RWPE1 (cell line): ENCODE measurements around the gene SLC39A3.

Source experiments
- CTCF ChIA-PET: fragments of 350-600 bp; sonication (Branson Sonifier 250); formaldehyde crosslinking; extraction: SDS; loops from one replicate; lab custom pipeline; 2021; lab: Yijun Ruan, JAX
- POLR2A ChIA-PET: fragments of 400-600 bp; formaldehyde crosslinking; extraction: SDS; loops from one replicate; lab custom pipeline; 2020; ENCODE audit warnings: antibody characterized with exemption; ENCODE audit not compliant: low non-redundant PET; lab: Yijun Ruan, JAX
- DNase-seq: peaks from one replicate; pipeline ENCODE4 v3.0.0; 2012; ENCODE audit warnings: low spot score
- H3K27ac ChIP-seq: fragments of 450-650 bp; 2 replicates; pipeline ENCODE4 v1.5.1; 2017
- TF ChIP-seq, protein P1 (sequence below): fragments of 450-650 bp; conservative IDR thresholded peaks from 2 replicates; pipeline ENCODE4 v1.5.1; 2017; ENCODE audit warnings: low read depth, mild to moderate bottlenecking

Gene SLC39A3

DNA sequence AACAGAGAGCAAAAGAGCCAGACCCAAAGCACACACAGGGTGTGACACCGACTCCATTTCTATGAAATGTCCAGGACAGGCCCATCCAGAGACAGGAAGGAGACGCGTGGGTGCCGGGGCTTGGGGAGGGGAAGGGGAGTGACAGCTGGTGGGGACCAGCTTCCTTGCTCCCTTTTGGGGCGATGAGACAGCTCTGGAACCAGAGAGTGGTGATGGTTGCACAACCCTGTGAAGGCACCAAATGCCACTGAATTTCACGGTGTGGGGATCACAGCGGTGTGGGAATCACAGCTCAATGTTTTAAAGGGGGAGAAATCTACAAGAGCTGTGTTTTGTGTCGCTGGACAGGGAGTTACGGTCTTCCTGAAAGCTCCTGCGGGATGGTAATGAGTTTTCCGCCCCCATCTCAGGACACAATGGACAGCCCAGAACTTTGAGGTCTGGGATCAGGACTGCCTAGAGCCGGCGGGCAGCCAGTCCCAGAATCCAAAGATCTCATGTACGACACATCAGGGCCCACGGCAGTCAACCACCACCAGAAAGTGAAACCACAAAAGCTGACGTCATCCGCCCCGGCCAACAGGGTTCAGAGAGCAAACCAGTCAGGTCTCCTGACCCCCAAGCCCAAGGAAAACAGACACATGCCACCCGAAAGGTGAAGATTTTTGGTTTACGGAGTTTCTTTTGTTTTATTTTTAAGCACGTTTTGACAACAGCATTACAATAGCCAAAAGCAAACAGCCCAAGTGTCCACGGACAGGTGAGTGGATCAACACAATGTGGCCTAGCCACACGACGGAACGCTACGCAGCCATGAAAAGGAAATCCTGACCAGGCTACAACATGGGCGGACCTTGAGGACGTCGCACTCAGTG, 36.0 kb upstream of the SLC39A3 start:
- DNase-seq: no peak
- POLR2A ChIA-PET: no interaction called here
- H3K27ac ChIP-seq: peak overlapping the region; percentile 6
- TF ChIP-seq, protein P1, sequence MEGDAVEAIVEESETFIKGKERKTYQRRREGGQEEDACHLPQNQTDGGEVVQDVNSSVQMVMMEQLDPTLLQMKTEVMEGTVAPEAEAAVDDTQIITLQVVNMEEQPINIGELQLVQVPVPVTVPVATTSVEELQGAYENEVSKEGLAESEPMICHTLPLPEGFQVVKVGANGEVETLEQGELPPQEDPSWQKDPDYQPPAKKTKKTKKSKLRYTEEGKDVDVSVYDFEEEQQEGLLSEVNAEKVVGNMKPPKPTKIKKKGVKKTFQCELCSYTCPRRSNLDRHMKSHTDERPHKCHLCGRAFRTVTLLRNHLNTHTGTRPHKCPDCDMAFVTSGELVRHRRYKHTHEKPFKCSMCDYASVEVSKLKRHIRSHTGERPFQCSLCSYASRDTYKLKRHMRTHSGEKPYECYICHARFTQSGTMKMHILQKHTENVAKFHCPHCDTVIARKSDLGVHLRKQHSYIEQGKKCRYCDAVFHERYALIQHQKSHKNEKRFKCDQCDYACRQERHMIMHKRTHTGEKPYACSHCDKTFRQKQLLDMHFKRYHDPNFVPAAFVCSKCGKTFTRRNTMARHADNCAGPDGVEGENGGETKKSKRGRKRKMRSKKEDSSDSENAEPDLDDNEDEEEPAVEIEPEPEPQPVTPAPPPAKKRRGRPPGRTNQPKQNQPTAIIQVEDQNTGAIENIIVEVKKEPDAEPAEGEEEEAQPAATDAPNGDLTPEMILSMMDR: no peak
- CTCF ChIA-PET: interaction anchor here (0.6 to 0.7 kb wide), 3 partner anchors 36 to 128 kb away, joined by 3 to 4 read pairs (median 3); no protein-coding TSS in a partner anchor

DNA sequence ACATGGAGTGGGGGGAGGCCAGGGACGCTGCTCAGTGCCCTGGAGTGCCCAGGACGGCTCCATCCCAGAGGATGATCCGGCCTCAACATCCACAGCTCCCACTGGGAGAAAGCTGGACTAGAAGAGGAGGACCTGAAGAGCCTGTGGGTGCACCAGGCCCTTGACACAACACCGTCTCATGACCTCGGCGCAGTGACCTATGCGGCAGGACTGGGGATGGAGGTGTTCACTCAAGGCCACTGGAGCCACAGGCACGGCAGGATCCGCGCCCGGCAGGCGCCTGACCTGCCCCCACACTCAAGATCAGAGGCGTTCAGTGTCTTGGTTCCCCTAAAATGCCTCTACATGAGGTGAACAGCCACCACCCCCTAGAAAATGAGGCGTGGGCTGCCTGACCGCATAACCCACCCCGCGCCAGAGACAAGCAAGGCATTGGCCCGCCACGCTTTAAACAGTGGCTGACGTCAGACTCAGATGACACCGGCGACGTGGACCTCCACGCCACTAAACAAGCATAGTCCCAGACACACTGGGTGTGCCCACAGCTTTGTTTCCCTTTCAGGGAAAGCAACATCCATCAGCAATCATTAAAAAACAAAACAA, 35.2 kb upstream of the SLC39A3 start:
- peak overlapping the region; percentile 6 for H3K27ac ChIP-seq
- DNase-seq: no peak
- ChIA-PET POLR2A (no interaction called here), CTCF (interaction anchor here (0.6 to 0.7 kb wide), 3 partner anchors 35 to 436 kb away, joined by 3 to 4 read pairs (median 4); no protein-coding TSS in a partner anchor)
- TF ChIP-seq, protein P1: no peak

DNA sequence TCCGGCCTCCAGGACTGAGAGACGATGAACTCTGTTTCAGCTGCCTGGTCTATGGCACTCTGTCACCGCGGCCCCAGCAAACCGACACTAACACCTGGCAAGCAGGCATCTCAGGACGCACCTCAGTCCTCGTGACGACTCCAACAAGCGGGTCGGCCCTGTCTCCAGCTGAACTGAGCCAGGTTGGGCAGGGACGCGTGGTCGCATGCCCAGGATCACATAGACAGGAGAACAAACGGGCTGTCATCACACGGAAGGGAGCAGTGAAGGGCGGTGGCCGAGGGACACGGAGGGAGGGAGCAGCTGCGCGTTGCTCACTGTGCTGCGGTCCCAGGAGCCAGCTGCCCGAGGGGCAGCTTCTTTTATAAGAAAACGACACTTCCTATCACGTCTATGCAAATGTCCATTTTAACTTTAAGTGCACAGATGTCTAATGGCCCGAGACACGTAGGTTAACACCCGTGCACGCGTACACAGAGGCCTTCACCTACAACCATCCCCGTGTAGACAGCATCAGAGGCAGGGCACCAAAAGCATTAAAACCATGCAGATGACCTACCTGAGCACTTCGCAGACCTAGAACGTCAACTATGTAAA, 34.4 kb upstream of the SLC39A3 start:
- TF ChIP-seq, protein P1: no peak
- CTCF ChIA-PET: interaction anchor here (0.7 kb wide), 1 partner anchor 435 kb away, joined by 4 read pairs; no protein-coding TSS in a partner anchor
- POLR2A ChIA-PET: no interaction called here
- H3K27ac ChIP-seq: no peak overlapping the region
- DNase-seq: no peak

DNA sequence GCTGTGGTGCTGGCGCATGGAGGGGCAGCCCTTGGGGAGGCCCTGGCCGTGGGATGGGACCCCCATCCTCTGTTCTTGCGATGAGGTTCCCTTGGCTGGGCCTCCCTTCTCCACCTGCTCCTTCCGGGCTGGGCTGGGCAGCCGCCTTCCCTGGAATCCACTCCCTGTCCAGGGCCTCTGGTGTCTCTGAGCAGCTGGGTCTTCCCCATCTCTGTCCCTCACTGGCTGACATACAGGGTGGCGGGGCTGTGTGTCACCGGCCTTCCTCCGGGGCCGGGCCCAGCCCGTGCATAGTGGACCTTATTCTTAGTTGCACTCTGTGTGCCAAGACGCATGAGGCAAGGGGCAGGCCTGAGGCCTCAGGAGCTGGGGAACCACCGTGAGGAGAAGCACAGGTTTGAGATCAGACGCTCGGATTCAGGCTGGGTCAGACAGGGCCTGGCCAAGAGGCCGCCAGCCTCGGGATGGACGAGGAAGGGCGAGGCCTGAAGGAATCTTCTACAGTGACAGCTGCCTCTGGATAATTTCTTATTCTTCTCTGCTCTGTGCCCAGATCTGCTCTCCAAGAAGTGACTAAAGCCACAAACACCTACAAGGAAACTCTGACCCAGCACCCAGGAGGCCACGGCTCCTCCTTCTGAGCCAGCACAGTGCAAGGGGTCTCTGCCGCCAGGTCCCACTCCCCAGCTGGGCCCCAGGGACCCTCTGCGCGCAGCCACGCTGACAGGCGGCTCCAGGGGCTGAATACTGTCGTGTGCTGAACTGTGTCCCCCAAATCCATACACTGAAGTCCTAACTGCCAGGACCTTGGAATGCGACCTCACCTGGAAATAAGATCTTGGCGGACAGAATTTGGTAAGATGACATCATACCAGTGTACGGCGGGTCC, 32.2 kb upstream of the SLC39A3 start:
- CTCF ChIA-PET: no interaction called here
- TF ChIP-seq, protein P1: no peak

DNA sequence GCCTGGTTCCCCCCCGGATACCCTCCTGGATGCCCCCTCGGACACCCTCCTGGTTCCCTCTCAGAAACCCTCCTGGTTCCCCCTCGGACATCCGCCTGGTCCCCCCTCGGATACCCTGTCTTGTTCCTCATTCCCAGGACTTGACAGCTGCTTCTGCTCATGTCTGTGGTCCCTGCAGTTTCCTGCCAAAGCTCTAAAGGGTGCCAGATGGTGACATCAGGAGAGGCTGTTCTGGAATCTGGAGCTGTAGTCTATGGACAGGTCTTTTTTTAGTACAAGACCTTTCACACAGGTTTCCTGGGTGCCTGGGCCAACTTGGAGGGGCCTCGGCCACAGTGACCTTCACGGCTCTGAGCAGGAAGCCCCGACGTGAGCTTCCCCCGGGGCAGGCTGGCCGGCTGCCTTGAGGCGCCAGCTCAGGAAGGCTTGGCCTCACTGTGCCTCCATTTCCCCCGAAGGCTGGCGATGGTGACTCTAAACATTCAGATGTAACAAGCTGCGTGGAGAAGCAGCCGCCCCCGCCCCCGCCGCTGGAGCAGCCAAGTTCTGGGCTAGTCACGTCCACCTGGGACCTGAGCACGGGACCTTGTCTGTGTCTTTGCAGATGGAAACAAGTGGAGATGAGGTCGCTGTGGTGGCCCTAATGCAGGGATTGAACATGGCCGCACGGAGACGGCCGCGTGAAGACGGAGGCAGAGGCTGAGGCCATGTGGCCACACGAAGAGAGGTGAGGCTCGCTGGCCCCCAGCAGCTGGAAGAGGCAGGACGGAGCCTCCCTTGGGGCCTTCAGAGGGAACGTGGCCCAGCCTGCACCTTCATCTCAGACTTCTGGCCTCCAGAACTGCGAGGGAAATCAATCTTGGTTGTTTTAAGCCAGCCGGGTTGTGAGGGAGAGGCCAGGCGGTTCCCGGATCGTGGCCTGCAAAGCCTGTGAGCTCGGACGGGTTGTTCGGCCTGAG, 30.5 kb upstream of the SLC39A3 start:
- TF ChIP-seq, protein P1: no peak
- DNase-seq: no peak
- POLR2A ChIA-PET: no interaction called here
- CTCF ChIA-PET: interaction anchor here (0.7 kb wide), 2 partner anchors 51 to 122 kb away, joined by 3 read pairs; no protein-coding TSS in a partner anchor
- no peak overlapping the region for H3K27ac ChIP-seq

More for the DNA sequence above, 32.2 kb upstream of the SLC39A3 start:
- POLR2A ChIA-PET: no interaction called here
- no peak for DNase-seq
- H3K27ac ChIP-seq: 0 out of 2 replicates have a peak overlapping the region, but pooled peaks have one; percentile 10
